Muscle layer of colon (tissue), 2 donors: ENCODE data around the gene AVP.
"Not testable (repeated sequence)": the region's sequence is repeated elsewhere in the genome, so short reads cannot be mapped to it uniquely, and the experiment has no call there.

ENCODE experiments used
- H3K27ac ChIP-seq: one replicate; pipeline ENCODE4 v1.7.0; 2013; ENCODE audit warnings: low read depth, mild to moderate bottlenecking, low read length, moderate library complexity
- H3K27me3 ChIP-seq, 2 donors: one replicate each; pipeline ENCODE4 v1.7.0; 2013; ENCODE audit warnings: low read length in 2 of 2, mild to moderate bottlenecking in 2 of 2; ENCODE audit not compliant: insufficient read depth in 2 of 2, control insufficient read depth in 1 of 2
- H3K36me3 ChIP-seq: one replicate; pipeline ENCODE4 v1.7.0; 2013; ENCODE audit warnings: mild to moderate bottlenecking, low read length; ENCODE audit not compliant: insufficient read depth
- H3K4me1 ChIP-seq: one replicate; pipeline ENCODE4 v1.7.0; 2013; ENCODE audit warnings: mild to moderate bottlenecking, low read length; ENCODE audit not compliant: insufficient read depth
- H3K4me3 ChIP-seq, 2 donors: one replicate each; pipeline ENCODE4 v1.7.0; 2013; ENCODE audit warnings: low read length in 2 of 2, low read depth in 1 of 2, mild to moderate bottlenecking in 1 of 2, moderate library complexity in 1 of 2
- H3K9ac ChIP-seq: one replicate; pipeline ENCODE4 v1.7.0; 2013; ENCODE audit warnings: low read length
- H3K9me3 ChIP-seq: one replicate; pipeline ENCODE4 v1.7.0; 2013; ENCODE audit warnings: mild to moderate bottlenecking, low read length
- donor health status: abdominal sarcoma.
- donor health status: Adenocarcinoma of cecum.

The AVP gene

DNA sequence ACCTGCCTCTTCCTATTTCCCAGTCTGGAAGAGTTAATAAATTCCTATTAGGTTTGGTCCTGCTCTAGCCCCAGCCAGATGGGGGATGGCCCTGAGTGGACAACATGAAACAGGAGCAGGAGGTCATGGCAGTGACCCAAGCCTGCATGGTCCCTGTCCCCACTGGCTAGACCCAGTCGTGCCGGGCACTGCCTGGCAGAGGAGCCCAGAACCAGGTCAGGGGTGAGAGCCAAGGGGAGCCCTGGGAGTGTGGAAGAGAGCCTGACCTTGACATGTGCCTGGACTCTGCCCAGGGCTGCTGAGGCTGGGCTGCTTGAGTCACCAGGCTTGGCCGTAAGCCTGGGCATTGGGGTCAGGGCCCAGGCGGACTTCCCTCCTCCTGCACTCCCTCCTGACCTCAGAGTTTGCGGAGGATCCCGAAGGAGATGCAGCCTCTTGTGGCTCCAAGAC, 3.6 kb downstream of the AVP start:
- Histone ChIP-seq H3K27me3 (peaks cover 11 to 36% of the 10 kb centered on the region in 2 donors), H3K9me3 (no peaks in the 10 kb centered on the region), H3K9ac (no peak overlapping the region), H3K27ac (no peak overlapping the region), H3K4me1 (no peaks in the 10 kb centered on the region), H3K36me3 (no peaks in the 10 kb centered on the region), H3K4me3 (no peak overlapping the region)

GRCh38 chr20:3077618-3078134, 6.8 kb downstream of the AVP start:
- no peaks in the 10 kb centered on the region for H3K36me3 ChIP-seq
- peaks cover 11 to 21% of the 10 kb centered on the region in 2 donors for H3K27me3 ChIP-seq
- no peaks in the 10 kb centered on the region for H3K9me3 ChIP-seq
- H3K9ac ChIP-seq: no peak overlapping the region
- H3K4me3 ChIP-seq: no peak overlapping the region
- H3K27ac ChIP-seq: no peak overlapping the region
- H3K4me1 ChIP-seq: no peaks in the 10 kb centered on the region

- not testable (repeated sequence) for H3K4me3 ChIP-seq, H3K36me3 ChIP-seq, H3K9ac ChIP-seq, H3K27ac ChIP-seq, H3K4me1 ChIP-seq, H3K9me3 ChIP-seq
- peaks cover 0 to 26% of the 10 kb centered on the region in 2 donors for H3K27me3 ChIP-seq
These were observed 9.2 kb downstream of the AVP start for GRCh38 chr20:3075315-3075714.

DNA sequence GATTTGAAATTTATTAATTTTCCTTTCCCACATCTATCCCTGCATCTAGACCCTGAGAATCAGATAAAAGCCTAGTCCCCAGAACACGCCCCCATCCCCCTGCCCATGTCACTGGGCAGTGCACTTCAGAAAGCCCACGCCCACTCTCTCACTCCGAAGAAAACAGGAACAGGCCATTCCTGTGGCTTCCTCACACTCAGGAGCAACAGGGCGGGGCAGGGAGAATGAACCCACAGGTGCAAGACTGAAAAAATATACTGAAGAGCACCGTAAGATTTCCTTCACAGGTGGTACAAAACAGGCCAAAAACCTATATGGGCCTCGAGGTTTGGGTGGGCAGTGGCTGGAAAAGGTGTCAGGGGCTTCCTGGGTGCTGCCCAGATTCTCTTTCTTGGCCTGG, 9.7 kb downstream of the AVP start:
- Histone ChIP-seq H3K36me3 (no peaks in the 10 kb centered on the region), H3K4me3 (no peak overlapping the region), H3K4me1 (no peaks in the 10 kb centered on the region), H3K9ac (no peak overlapping the region), H3K27me3 (peaks cover 0 to 26% of the 10 kb centered on the region in 2 donors), H3K27ac (no peak overlapping the region), H3K9me3 (no peaks in the 10 kb centered on the region)

- not testable (repeated sequence) for H3K4me3 ChIP-seq, H3K9ac ChIP-seq, H3K4me1 ChIP-seq, H3K36me3 ChIP-seq, H3K27ac ChIP-seq, H3K9me3 ChIP-seq
- peaks cover 0 to 26% of the 10 kb centered on the region in 2 donors for H3K27me3 ChIP-seq
These were observed 11.3 kb downstream of the AVP start for GRCh38 chr20:3073251-3073643.

DNA sequence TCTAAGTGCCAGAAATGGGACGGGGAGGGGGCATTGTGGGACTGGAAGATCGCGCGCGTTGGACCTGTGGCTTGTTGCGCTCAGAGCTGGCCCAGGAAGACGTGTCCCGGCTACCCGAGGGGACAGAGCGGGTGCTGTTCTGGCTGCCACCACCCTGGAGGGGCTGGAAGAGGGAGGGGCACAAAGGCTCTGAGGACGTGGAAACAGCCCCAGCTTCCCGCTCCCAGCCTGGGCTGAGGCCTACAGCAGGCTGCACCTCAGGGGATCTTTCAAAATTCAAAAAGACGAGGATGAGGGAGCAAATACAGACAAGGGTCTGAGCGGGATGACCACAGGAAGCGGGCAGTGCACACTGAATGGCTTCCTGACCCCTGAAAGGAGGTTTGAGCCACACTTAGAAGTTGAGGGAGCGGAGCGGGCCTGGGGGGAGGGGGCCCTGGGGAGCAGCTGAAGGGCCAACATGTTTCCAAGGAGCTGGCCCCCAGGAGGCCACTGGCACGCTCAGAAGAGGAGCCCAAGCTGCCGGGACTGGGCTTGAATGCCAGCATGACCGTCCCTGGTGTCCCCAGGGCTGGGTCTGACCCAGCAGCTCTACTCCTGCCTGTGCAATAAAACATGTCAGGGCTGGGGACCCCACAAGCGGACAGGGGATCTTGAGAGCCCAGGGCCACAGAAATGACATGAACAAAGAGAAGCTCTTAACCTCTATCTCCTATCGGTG, 11.8 kb downstream of the AVP start:
- H3K4me3 ChIP-seq: peak overlapping the region in 1 of 2 donors; percentile 32
- no peaks in the 10 kb centered on the region for H3K9me3 ChIP-seq
- H3K27ac ChIP-seq: no peak overlapping the region
- H3K36me3 ChIP-seq: no peaks in the 10 kb centered on the region
- H3K4me1 ChIP-seq: no peaks in the 10 kb centered on the region
- peaks cover 0 to 26% of the 10 kb centered on the region in 2 donors for H3K27me3 ChIP-seq
- no peak overlapping the region for H3K9ac ChIP-seq

GRCh38 chr20:3071610-3072529, 12.7 kb downstream of the AVP start, which contains the start of gene OXT:
Gene OXT, plus strand, starts transcription at chr20:3071620. Its CDS starts 36 bp downstream, at chr20:3071656.
- H3K36me3 ChIP-seq: no peaks in the 10 kb centered on the region
- peaks cover 0 to 26% of the 10 kb centered on the region in 2 donors for H3K27me3 ChIP-seq
- H3K27ac ChIP-seq: no peak within 1 kb of the TSS
- H3K9ac ChIP-seq: no peak within 1 kb of the TSS
- H3K4me1 ChIP-seq: no peaks in the 10 kb centered on the region
- no peaks in the 10 kb centered on the region for H3K9me3 ChIP-seq
- H3K4me3 ChIP-seq: peak within 1 kb of the TSS in 1 of 2 donors; percentile 32

- Histone ChIP-seq H3K4me3 (peak overlapping the region in 1 of 2 donors; percentile 27), H3K9ac (no peak overlapping the region), H3K4me1 (no peaks in the 10 kb centered on the region), H3K27ac (no peak overlapping the region), H3K27me3 (peaks cover 0 to 26% of the 10 kb centered on the region in 2 donors), H3K36me3 (no peaks in the 10 kb centered on the region), H3K9me3 (no peaks in the 10 kb centered on the region)
These were observed 13.3 kb downstream of the AVP start for GRCh38 chr20:3071266-3071609.

DNA sequence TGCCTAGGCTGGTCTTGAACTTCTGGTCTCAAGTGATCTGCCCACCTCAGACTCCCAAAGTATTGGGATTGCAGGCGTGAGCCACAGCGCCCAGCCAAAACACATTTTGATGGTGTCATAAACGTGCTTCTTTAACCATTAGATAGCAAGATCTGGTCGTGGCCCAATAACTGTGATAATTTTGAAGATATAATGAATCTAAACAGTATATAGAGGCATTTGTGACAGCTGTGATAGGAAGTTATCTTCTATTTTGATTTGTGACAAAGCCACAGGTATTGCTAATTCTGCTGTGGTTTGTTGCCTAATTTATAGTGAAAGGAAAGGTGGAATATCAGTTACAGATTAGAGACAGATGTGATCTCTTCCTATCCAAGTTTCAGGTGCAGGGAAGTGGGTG, 13.8 kb downstream of the AVP start:
- Histone ChIP-seq H3K9ac (no peak overlapping the region), H3K27ac (no peak overlapping the region), H3K36me3 (no peaks in the 10 kb centered on the region), H3K4me1 (no peaks in the 10 kb centered on the region), H3K27me3 (peaks cover 0 to 26% of the 10 kb centered on the region in 2 donors), H3K9me3 (no peaks in the 10 kb centered on the region), H3K4me3 (no peak overlapping the region)

- no peaks in the 10 kb centered on the region for H3K36me3 ChIP-seq
- no peaks in the 10 kb centered on the region for H3K4me1 ChIP-seq
- no peak overlapping the region for H3K9ac ChIP-seq
- no peak overlapping the region for H3K4me3 ChIP-seq
- peaks cover 0 to 26% of the 10 kb centered on the region in 2 donors for H3K27me3 ChIP-seq
- no peak overlapping the region for H3K27ac ChIP-seq
- no peaks in the 10 kb centered on the region for H3K9me3 ChIP-seq
These were observed 15.3 kb downstream of the AVP start for GRCh38 chr20:3068986-3069900.

- Histone ChIP-seq H3K27me3 (peaks cover 0 to 26% of the 10 kb centered on the region in 2 donors), H3K9me3 (no peaks in the 10 kb centered on the region), H3K36me3 (no peaks in the 10 kb centered on the region), H3K4me1 (no peaks in the 10 kb centered on the region), H3K4me3 (no peak overlapping the region), H3K9ac (no peak overlapping the region), H3K27ac (no peak overlapping the region)
These were observed 16.4 kb downstream of the AVP start for GRCh38 chr20:3068075-3068474.
